ENCODE data around the gene RNF11.
"Not testable (repeated sequence)": the region's sequence is repeated elsewhere in the genome, so short reads cannot be mapped to it uniquely, and the experiment has no call there.

The RNF11 gene

DNA sequence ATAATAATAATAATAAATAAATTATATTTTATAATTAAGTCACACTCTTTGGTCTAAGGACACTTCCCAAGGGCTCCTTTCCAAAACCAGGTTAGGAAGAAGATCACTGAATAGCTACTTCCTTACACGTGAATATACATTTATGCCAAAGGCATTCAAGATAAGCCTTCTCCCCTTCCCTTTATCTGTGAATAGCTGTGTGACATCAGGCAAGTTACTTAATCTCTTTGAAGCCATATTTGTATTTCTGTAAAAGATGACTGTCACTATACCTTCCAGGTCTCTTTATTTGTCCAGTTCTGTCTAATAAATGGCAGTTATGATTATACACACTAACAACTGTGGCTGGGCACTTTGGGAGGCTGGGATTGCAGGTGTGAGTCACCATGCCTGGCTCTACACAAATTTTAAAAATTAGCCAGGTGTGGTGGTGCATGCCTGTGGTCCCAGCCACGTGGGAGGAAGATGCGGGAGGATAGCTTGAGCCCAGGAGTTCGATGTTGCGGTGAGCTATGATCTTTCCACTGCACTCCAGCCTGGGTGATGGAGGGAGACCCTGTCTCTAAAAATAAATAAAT lies 5.5 kb upstream of the RNF11 start:
- no peak for DNase-seq

DNA sequence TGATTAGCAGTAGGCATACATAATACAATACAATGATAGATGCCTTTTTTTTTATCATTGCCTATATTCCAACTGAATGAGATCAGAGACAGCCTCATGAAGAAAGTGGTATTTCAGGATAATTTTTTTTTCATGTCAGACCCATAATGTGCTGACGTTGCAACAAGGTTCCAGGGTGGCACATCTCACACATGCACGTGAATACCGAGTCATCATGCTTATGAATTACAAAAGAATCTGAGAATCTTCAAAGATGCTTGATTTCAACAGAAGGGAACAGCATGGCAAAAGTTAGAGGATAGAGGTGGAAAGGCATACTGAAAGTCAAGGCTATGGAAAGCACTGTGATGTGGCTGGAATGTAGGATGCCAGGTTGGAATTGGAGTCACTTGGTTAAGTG lies 5.0 kb upstream of the RNF11 start:
- DNase-seq: no peak

DNA sequence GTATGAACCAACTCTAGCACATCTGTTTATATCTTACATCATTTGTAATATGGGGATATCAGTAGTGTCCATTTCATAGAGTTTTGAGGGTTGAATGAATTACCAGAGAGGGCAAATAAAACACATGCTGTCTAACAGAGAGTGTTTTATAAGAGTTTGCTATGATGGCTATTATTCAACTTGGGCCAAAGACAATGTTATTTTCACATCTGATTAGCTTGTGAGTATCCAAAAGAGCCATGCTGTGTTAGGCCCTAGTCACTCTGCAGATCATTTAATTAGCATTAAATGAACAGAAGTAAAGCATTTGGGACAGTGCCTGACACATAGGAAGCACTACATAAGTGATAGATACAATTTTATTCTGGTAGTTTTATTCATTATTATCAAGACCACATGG lies 4.2 kb upstream of the RNF11 start:
- no peak for DNase-seq

DNA sequence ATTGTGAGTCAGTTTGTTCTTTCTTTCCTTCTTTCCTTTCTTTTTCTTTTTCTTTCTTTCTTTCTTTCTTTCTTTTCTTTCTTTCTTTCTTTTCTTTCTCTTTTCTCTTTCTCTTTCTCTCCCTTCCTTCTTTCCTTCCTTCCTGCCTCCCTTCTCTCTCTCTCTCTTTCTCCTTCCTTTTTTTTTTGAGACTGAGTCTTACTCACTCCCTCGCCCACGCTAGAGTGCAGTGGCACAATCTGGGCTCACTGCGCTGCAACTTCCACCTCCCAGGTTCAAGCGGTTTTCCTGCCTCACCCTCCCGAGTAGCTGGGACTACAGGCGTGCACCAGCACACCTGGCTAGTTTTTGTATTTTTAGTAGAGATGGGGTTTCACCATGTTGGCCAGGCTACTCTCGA lies 1.8 kb upstream of the RNF11 start:
- not testable (repeated sequence) for DNase-seq

DNA sequence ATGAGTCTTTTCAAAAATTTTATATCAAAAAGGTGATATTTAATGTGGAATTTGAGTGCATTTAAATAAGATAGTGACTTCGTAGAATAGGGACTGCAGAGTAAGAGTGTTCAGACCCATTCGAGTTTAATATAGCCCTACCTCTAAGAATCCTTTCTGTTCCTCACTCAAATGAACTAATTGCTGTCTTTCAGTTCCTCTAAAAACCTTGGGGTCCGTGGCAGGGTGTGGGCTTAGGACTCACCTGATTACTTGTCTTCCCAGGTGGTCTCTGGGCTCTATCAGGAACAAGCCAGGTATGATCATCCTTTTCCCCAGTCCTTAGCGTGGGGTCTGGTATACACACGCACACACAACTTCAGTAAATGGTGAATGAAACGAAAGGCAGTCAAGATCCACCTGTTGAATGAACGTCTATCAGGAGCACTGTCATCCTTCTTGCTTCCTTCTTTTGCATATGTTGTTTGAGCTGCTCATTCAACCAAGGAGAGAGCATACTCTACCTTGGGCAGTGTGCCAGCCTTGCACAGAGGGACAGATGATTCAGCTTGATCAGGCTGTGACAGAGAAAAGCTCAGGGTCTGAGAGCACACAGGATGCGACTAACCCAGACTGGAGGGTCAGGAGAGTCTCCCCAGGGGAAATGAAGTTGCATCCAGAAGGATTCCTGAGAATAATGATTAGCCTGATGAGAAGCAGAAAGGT lies 1.2 kb upstream of the RNF11 start:
- peak; percentile 42 for DNase-seq

DNA sequence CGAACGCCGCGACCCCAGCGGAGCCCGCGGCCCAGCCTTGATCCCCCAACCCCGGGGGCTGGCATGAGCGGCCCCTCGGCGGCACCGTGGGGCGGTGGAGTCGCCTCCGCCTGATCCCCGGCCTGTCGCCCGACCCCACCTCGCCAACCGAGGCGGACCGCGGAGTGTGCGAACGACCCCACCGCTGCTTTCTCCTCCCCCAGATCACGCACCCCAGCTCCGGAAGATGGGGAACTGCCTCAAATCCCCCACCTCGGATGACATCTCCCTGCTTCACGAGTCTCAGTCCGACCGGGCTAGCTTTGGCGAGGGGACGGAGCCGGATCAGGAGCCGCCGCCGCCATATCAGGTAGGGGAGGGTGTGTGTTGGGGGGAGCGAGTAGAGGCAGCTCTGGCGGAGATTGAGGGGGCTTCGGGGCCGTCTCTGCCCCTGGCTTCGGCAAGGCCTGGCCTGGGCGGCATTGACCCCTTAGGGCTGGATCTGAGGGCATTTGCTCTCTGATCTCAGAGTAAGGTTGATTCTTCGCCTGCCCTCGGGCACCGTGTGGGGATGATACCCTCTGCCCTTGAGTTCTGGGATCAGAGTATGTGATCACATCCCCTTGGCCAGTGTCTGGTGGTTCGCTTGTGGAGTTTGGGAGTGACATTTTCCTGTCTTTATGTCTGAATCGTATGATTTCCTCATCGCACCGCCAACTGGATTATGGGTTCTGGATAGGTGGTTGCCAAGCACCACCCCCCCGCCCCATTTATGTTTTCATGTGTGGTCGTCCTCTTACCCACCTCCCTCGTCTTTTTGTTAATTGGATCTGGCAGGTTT lies 668 bp downstream of the RNF11 start:
- peak; percentile 40 for DNase-seq

DNA sequence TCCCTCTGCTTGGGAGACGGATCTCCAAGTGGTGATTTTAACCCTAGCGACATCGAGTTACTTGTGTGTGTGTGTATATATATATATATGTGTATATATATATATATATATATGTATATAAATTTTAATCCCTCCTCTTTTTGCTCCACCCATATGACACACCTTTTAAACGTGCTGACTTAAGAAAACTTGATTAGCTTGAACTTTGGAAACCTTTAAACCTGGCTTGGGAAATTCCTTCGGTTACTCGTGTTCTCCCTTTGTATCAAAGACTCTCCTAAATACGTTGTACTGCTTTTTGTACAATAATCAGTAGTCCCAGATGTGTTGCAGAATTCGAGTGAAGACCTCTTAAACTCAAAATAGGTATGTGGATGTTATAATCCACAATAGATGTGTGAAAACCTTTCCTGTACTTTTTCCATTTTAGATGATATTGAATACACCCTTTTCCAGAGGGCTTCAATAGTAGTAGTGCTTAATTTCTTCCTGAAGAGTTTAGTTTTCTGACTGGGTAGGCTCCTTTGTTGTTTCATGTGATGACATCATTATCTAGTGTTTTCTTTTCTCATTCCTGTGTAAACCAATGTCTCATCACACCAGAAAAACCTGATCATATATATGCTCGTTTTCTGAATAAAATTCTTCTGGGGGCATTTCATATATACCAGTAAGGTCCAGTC lies 1.4 kb downstream of the RNF11 start:
- no peak for DNase-seq

DNA sequence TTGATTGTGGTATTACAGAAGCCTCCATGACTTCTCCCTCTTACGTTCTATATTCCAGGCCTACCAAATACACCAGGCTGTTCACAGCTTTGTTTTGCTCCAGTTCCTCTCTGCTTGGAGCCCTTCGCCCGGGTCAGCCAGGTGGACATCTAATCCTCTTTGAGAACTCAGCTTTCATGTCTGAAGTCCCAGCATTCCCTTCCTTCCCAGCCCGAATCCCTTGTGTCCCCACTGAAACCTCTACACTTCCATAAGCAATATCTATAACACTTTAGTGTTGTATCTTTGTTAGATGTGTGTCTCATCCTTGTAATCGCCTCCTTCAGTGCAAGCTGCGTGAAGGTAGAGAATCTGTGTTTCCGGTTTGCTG lies 1.9 kb downstream of the RNF11 start:
- DNase-seq: no peak

DNA sequence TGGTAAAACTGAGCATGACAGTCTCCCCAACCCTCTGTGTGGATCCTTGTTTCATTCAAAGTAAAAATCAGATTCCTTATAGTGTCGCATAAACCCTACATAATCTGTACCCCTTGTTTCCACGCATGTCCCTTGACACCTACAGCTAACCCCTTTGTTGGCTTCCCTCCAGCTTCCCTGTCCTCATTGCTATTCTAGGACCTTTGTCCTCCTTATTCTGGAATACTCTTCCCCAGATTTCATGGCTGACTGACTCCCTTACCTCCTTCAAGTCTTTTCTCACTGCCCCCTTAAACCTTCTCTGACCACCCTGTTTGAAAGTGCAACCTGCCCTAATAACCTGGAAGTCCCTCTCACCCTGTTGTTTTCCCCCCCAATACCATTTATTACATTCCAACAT lies 4.0 kb downstream of the RNF11 start:
- DNase-seq: no peak

DNA sequence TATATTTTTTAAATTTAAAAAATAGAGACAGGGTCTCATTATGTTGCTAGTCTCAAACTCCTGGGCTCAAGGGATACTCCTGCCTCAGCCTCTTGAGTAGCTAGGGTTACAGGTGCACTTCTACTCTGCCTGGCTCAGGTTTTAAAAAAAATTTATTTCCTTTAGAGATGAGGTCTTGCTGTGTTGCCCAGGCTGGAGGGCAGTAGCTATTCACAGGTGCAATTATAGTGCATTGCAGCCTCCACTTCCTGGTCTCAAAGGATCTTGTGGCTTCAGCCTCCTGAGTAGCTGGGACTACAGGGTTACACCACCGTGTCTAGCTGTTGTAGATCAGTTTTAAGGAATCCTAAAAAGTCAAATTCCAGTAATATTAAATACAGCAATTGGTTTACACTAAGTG lies 5.0 kb downstream of the RNF11 start:
- DNase-seq: no peak

DNA sequence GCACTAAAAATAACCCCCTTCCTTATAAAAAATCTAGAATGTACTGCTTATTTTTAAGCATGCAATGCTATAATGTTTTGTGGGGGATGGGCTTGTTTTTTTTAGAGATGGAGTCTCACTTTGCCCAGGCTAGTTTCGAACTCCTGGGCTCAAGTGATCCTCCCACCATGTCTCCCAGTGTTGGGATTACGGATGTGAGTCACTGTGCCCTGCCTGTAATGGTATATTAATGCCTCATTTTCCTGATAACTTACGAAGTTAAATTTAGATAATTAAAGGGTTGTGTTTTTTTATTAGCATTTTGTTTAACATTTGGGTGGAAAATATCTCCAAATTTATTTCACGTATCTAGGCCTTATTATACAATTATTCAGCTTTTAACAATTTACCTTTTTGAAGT lies 6.5 kb downstream of the RNF11 start:
- no peak for DNase-seq

DNA sequence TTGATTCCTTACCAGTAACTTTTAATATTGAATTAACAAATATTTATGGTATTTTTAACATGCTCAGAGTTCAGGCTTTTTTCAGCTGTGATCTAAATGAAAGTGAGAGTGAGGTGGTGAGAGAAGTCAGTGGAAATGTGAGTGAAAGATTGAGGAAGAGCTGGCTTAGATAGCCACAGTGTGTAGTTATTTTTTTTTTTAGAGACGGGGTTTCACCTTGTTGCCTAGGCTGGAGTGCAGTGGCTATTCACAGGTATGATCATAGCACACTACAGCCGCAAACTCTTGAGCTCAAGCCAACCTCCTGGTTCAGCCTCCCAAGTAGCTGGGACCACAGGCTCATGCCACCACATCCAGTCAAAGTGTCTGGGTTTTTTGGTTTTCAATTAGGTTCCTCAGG lies 10.9 kb downstream of the RNF11 start:
- DNase-seq: no peak

DNA sequence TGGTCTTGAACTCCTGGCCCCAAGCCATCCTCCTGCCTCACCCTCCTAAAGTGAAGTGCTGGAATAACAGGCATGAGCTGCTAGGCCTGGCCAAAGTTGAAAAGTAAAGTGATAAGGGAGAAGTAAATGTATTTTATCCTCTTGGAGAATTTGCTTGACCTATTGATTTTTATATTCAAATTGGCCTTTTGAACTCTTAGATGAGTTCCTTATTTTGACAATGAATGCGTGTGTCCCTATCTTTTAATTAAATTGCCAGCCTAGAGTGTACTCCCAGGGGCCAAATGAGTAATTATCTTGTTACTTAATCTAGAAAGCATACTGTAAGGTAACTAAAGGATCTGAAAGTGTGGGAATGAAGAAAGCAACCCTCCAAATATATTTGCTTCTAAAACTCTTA lies 11.4 kb downstream of the RNF11 start:
- no peak for DNase-seq

DNA sequence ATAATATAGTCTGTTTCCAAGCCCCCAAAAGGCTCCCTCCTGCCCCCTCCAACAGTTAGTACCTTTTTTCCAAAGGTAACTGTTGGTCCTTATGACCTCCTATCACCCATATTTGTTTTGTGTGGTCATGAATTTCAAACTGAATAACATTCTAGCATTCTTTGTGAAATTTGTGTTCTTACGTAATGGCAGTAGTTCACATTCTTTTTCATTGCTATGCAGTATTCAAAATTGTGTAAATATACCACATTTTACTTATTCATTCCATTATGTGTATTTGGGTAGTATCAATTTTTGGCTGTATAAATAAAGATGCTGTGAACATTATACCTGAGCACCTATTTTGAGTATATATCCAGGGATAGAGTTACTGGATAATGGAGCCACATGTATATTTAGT lies 13.4 kb downstream of the RNF11 start:
- DNase-seq: no peak

DNA sequence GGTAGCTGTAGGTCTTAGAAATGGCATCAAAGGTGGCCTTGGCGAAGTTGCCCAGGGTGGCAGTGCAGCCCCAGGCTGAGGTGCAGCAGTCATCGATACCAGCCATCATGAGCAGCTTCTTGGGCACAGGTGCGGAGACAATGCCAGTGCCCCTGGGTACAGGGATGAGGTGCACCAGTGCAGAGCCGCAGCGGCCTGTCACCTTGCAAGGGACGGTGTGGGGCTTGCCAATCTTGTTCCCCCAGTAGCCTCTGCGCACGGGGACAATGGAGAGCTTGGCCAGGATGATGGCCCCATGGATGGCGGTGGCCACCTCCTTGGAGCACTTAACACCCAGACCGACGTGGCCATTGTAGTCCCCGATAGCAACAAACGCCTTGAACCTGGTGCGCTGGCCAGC lies 14.7 kb downstream of the RNF11 start:
- DNase-seq: not testable (repeated sequence)

DNA sequence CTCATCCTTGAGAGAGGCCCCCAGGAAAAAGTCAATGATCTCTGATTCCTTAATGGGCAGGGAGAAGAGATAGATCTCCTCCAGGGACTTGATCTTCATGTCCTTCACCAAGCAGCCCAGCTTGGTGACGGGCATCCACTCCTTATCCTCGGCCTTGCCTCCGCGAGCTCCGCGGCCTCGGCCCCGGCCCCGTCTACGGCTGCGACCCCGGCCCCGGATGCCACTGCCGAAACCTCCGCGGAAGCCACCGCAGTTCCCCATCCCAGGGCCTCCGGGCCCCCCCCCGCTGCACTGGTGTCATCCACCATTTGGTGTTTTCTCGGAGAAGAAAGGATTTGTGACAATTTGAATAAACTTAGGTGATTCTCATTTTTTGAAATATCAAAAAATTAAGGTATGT lies 15.1 kb downstream of the RNF11 start:
- DNase-seq: not testable (repeated sequence)

DNA sequence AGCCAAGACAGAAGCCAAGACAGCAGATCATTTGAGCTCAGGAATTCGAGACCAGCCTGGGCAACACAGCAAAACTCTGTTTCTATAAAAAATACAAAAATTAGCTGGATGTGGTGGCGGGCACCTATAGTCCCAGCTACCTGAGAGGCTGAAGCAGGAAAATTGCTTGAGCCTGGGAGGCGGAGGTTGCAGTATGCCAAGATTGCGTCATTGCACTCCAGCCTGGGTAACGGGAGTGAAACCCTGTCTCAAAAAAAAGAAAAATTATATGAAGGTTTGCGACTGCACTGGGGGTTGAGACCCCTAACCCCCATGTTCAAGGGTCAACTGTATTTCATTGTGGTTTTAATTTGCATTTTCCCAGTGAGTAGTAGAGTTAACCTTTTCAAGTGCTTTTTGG lies 16.3 kb downstream of the RNF11 start:
- DNase-seq: no peak

DNA sequence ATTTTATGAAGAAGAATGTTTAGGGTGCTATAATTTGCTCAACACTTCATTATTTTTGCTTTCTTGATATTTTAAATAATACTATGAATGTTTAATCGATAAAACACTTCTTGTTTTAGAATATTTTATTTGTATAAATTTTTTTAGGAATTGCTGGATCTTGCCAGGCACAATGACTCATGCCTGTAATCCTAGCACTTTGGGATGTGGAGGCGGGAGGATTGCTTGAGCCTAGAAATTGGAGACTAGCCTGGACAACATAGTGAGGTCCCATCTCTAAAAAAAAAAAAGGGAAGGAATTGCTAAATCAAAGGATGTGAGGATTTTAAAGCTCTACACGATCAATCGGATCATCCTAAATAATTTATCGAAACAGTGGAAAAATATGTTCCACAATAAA lies 17.6 kb downstream of the RNF11 start:
- no peak for DNase-seq

DNA sequence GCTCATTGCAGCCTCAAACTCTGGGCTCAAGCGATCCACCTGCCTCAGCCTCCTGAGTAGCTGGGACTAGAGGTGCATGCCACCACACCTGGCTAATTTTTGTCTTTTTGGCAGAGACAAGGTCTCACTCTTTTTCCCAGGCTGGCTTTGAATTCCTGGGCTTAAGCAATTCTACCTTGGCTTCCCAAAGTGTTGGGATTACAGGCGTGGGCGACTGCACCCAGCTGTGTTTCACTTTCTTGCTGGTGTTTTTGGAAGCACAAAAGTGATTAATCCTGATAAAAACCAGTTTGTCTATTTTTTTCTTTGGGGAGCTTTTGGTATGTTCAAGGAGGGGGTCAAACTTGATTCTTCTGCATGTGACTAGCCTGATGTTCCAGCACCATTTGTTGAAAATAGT lies 19.3 kb downstream of the RNF11 start:
- no peak for DNase-seq

DNA sequence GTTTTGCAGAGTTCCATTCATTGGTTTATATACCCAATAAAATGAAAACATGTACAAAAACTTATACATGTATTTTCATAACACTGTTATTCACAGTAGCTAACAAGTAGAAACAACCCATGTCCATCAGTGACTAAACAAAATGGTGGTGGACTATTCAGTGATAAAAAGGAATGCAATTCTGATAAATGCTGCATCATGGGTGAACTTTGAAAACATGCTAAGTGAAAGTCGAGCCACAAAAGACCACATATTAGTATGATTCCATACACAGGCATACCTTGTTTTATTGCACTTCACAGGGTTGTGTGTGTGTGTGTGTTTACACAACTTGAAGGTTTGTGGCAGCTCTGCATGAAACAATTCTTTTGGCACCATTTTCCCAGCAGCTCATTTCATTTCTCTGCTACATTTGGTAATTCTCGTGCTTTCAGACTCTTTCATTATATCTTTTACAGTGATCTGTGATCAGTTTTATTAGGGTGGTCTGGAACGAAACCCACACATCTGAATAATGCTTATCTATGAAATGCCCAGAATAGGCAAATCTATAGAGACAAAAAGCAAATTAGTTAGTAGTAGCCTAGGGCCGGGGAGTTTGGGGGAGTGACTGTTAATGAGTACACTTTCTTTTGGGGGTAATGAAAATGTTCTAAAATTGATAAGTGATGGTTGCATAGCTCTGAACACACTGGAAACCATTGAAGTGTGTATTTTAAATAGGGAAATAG lies 27.2 kb downstream of the RNF11 start:
- DNase-seq: no peak

DNA sequence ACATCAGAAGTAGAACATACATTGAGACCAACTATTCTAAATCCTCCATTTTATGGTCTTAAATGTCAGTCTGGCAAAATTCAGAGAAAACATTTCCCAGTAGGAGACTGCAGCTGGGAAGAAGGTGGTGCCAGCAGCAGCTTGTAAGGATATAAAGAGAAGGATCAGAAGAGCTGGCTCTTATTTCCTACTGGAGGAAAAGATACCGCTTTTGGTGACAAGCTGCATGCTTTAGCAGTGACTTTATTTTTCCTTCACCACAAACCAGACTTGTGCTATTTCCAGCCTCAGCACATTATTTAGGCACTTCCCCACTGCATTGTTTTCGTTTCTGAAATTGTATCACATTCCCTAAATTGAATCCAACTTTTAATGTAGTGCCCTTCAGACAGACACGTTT lies 28.4 kb downstream of the RNF11 start:
- DNase-seq: no peak

DNA sequence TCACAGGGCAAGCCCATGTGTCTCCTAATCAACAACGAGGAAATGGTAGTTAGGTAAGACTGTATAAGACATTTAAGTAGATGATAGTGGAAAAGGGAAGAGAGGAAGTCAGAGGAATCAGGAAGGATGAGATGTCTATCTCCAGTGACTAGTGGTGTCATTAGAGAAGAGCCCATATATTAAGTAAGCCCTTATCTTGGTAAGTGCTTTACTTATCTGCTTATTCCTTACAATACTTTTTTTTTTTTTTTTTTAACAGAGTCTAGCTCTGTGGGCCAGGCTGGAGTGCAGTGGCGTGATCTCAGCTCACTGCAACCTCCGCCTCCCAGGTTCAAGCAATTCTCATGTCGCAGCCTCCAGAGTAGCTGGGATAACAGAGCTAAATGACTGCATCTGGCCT lies 29.5 kb downstream of the RNF11 start:
- no peak for DNase-seq

DNA sequence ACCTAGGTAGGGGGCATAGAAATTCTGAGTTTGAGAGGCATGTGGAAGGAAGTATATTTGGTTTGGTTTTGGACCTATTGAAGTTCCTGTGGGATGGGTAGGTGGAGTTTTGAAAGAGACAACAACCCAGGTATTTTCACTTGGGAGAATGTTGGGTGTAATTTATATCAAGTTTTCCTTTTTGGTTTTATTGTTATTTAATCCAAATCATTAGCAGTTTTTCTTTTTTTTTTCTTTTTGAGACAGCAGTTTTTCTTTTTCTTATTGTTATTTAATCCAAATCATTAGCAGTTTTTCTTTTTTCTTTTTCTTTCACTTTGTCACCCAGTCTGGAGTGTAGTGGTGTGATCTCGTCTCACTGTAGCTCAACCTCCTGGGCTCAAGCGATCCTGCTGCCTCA lies 30.1 kb downstream of the RNF11 start:
- no peak for DNase-seq
